Gastrocnemius medialis (tissue), 4 donors: Measurements from ENCODE around the gene TUBB. TPM values are rescaled to one million over a fixed set of nuclear protein-coding genes. Genes with fewer than 3 reads are reported as not detected.

Source experiments
- ATAC-seq, 2 donors: fragments of 150-250 bp; one replicate each; pipeline ENCODE4 v1.9.1; 2016
- DNase-seq, 2 donors: peaks; one replicate each; pipeline ENCODE4 v3.0.0-alpha.2; 2019
- H3K27ac ChIP-seq, 4 donors: fragments of 200-600 bp; sonication (generic); 1 replicate in 1 of 4; 2 replicates in 3 of 4; pipeline ENCODE4 v1.5.1; 2016 to 2018; ENCODE audit warnings: mild to moderate bottlenecking in 2 of 4, moderate library complexity in 1 of 4
- H3K27me3 ChIP-seq, 3 donors: fragments of 200-600 bp; sonication (generic) in 2 of 3; 1 replicate in 1 of 3; 2 replicates in 2 of 3; pipeline versions ENCODE4 v1.5.1 to v1.6.0; 2016 to 2019; ENCODE audit warnings: mild to moderate bottlenecking in 1 of 3, moderate library complexity in 1 of 3
- H3K36me3 ChIP-seq, 2 donors: fragments of 200-600 bp; sonication (generic) in 1 of 2; one replicate each; pipeline ENCODE4 v1.5.1; 2017 to 2018
- H3K4me1 ChIP-seq, 2 donors: fragments of 200-600 bp; sonication (generic) in 1 of 2; one replicate each; pipeline ENCODE4 v1.5.1; 2016 to 2017; ENCODE audit warnings: mild to moderate bottlenecking in 2 of 2
- H3K4me3 ChIP-seq, 4 donors: fragments of 200-600 bp; sonication (generic) in 3 of 4; 1 replicate in 1 of 4; 2 replicates in 3 of 4; pipeline ENCODE4 v1.5.1; 2016 to 2019; ENCODE audit warnings: mild to moderate bottlenecking in 2 of 4
- H3K9me3 ChIP-seq, 3 donors: fragments of 200-600 bp; sonication (generic) in 2 of 3; 1 replicate in 1 of 3; 2 replicates in 2 of 3; pipeline ENCODE4 v1.5.1; 2016 to 2019
- POLR2A ChIP-seq, 2 donors: fragments of 450-650 bp; IDR thresholded peaks; one replicate each; pipeline ENCODE4 v1.6.1; 2017; ENCODE audit warnings: antibody characterized with exemption in 2 of 2, mild to moderate bottlenecking in 2 of 2, moderate library complexity in 2 of 2
- in situ Hi-C, 4 donors: fragments of 200-750 bp; cut with MboI; loops; one replicate each; pipeline versions ENCODE4 v1.15.0 to v1.8.0; 2017; ENCODE audit warnings: low sequenced_read_pairs in 4 of 4
- intact Hi-C: fragments of 100-400 bp; cut with DNase I; formaldehyde crosslinking; loops from one replicate; pipeline ENCODE4 v1.15.1; 2023; ENCODE audit warnings: low total_unique reads
- total RNA-seq, 4 donors: library from RNA; depleted of rRNA; stranded (reverse); fragments of >200 nt; gene quantifications; one replicate each; pipeline versions ENCODE4 v1.1.0 to v1.2.3, GENCODE V29; 2016
- TF ChIP-seq, protein P1 (sequence below), 5 experiments: fragments of 450-650 bp in 3 of 5; fragments of 200-600 bp in 2 of 5; sonication (generic) in 2 of 5; IDR thresholded peaks in 4 of 5; conservative IDR thresholded peaks in 1 of 5; 1 replicate in 4 of 5; 2 replicates in 1 of 5; pipeline ENCODE4 v1.5.1; 2016 to 2019; ENCODE audit warnings: antibody characterized with exemption in 5 of 5, mild to moderate bottlenecking in 3 of 5, moderate library complexity in 3 of 5

TUBB gene
- total RNA-seq, 4 donors from 2014 or later, result 79.7 to 294 (median 193) TPM

DNA sequence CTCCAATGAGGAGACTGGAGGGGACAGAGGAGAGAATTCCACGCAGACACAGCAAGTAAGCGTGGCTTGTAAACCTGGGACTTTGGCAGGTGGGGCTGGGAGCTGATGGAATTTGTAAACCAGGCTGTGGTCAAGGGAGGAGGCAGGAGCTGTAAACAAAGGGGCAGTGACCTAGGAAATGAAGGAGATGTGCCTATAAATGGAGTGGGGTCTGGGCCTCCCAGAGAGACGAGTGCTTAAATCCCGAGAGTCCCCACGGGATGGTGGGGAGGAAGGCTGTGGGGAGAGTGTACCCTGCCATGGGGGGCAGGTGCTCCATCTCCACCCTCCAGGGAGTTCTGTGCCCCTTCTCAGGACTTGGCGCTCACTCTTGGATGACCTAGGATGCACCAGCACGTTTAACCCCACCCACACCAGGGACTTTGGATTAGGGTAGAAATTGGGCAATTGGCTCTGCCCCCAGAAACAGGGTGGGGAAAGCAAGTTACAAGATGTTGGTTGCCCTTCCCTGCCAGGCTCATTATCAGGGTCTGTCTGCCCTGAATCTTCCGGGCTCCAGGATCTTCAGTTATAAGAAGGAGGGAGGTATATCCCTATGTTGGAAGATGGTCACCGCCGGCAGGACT is 43.4 kb upstream of the TUBB start:
- Histone ChIP-seq H3K4me3 (no peak overlapping the region), H3K36me3 (peaks cover 0 to 28% of the 10 kb centered on the region in 2 donors), H3K9me3 (no peaks in the 10 kb centered on the region), H3K27me3 (no peaks in the 10 kb centered on the region), H3K27ac (no peak overlapping the region), H3K4me1 (peaks cover 22% of the 10 kb centered on the region in 2 donors)
- TF ChIP-seq, protein P1, sequence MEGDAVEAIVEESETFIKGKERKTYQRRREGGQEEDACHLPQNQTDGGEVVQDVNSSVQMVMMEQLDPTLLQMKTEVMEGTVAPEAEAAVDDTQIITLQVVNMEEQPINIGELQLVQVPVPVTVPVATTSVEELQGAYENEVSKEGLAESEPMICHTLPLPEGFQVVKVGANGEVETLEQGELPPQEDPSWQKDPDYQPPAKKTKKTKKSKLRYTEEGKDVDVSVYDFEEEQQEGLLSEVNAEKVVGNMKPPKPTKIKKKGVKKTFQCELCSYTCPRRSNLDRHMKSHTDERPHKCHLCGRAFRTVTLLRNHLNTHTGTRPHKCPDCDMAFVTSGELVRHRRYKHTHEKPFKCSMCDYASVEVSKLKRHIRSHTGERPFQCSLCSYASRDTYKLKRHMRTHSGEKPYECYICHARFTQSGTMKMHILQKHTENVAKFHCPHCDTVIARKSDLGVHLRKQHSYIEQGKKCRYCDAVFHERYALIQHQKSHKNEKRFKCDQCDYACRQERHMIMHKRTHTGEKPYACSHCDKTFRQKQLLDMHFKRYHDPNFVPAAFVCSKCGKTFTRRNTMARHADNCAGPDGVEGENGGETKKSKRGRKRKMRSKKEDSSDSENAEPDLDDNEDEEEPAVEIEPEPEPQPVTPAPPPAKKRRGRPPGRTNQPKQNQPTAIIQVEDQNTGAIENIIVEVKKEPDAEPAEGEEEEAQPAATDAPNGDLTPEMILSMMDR (IDR thresholded peaks at IDR 0.05 in 4 of 5, conservative IDR thresholded peaks at IDR 0.05 in 1 of 5), result no peak
- TF ChIP-seq POLR2A (IDR thresholded peaks at IDR 0.05), result no peak
- intact Hi-C loops, result loop anchor here (5.0 kb wide), 1 partner anchor 411 kb away; no protein-coding TSS in a partner anchor
- in situ Hi-C loops, result loop anchor here in 1 of 4 donors (5.0 kb wide), 1 partner anchor 46 kb away; the partner anchor contains the start of gene TUBB
- ATAC-seq, result no peak
- DNase-seq, result no peak

DNA sequence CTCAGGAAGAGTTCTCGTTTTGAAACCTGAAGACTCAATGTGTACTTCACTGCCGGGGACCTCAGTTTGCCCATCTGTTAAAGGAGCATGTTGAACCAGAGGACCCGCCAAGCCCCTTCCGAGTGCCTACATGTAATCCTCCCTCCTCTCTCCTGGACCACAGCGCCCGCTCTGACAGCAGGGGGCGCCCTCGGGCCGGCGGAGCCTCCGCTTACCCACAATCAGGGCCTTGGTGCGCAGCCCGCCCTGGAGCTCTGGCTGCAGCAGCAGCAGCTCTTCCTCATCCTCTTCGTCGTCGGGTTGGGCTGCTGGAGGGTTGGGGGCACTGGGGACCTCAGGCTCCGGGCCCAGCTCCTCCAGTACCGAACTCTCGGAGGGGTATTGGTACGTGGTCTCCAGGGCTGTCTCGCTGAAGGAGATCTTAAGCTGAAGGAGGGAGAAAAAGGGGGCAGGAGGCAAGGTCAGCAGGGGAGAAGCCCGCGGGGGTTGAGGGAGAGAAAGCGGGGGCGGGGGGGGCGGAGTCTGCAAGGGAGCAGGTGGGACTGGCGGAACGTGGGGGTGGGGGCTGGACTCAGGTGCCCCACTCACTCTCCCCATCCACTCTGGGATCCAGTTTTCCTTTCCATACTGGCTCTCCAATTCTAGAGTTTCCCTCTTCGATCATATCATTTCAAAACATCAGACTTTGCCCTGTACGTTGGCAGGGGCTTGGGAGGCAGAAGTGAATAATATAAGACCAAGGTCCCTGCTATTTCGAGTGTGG is 41.0 kb upstream of the TUBB start:
- Histone ChIP-seq H3K27me3 (no peaks in the 10 kb centered on the region), H3K4me1 (peaks cover 15 to 18% of the 10 kb centered on the region in 2 donors), H3K4me3 (peak overlapping the region in 1 of 4 donors; percentile 7), H3K27ac (peak overlapping the region in 3 of 4 donors; percentile 25 to 51 (median 38)), H3K36me3 (peaks cover 0 to 28% of the 10 kb centered on the region in 2 donors), H3K9me3 (no peaks in the 10 kb centered on the region)
- in situ Hi-C loops (loop anchor here in 1 of 4 donors (5.0 kb wide), 1 partner anchor 43 kb away; the partner anchor contains the start of gene TUBB), intact Hi-C loops (loop anchor here (1.0 to 5.0 kb wide), 2 partner anchors 43 to 408 kb away; no protein-coding TSS in a partner anchor)
- ATAC-seq (peak; percentile 76 to 83), DNase-seq (peak; percentile 68 to 79)
- TF ChIP-seq, protein P1 (IDR thresholded peaks at IDR 0.05 in 4 of 5, conservative IDR thresholded peaks at IDR 0.05 in 1 of 5), result peak; percentile 94 to 98 (median 98)
- no peak for TF ChIP-seq POLR2A (IDR thresholded peaks at IDR 0.05)

DNA sequence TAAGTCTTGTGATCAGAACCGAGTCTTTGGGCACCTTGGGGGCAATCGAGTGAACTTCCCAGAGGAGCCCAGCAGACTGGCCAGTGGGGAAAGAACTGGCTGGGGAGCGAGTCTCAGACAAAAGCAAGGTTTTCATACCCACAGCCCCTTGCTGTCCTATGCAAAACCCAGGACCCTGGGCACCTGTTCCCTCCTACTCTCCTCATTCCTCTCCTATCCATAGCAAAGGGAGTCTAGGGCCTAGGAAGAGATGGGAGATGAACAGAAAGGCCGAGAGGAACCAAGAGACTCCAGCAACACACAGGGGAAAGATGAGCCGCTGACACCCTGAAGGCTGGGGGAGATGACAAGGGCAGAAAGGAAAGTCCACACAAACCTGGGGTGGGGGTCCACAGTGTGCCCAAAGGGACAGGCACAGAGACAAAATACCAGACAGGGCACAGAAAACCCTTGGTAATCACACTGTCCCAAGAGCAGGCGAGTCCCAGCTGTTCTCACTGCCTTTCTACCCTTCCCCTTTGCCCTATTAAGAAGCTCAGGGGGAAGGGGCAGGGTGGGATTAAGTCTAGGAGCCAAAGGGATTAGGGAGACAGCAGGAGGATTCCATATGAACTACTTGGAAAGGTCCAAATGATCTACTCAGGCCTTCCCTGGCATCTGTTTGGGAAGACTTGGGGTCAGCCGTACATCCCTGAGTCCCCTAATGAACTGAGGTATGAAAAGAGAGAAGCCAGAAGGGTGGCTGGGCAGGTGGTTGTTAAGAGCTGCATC is 40.2 kb upstream of the TUBB start:
- peaks cover 0 to 28% of the 10 kb centered on the region in 2 donors for H3K36me3 ChIP-seq
- in situ Hi-C loops (loop anchor here (5.0 to 10.0 kb wide), 2 partner anchors 42 to 145 kb away; partner anchors contain the start of gene TUBB (in 4 of the 4)), intact Hi-C loops (loop anchor here (1.0 to 5.0 kb wide), 2 partner anchors 42 to 407 kb away; no protein-coding TSS in a partner anchor)
- ATAC-seq, result no peak
- H3K27me3 ChIP-seq, result no peaks in the 10 kb centered on the region
- peak overlapping the region in 3 of 4 donors; percentile 25 to 51 (median 32) for H3K27ac ChIP-seq
- TF ChIP-seq, protein P1 (IDR thresholded peaks at IDR 0.05 in 4 of 5, conservative IDR thresholded peaks at IDR 0.05 in 1 of 5), result no peak
- no peak for TF ChIP-seq POLR2A (IDR thresholded peaks at IDR 0.05)
- no peaks in the 10 kb centered on the region for H3K9me3 ChIP-seq
- no peak for DNase-seq
- H3K4me3 ChIP-seq, result peak overlapping the region in 1 of 4 donors; percentile 7
- H3K4me1 ChIP-seq, result peaks cover 15 to 18% of the 10 kb centered on the region in 2 donors

DNA sequence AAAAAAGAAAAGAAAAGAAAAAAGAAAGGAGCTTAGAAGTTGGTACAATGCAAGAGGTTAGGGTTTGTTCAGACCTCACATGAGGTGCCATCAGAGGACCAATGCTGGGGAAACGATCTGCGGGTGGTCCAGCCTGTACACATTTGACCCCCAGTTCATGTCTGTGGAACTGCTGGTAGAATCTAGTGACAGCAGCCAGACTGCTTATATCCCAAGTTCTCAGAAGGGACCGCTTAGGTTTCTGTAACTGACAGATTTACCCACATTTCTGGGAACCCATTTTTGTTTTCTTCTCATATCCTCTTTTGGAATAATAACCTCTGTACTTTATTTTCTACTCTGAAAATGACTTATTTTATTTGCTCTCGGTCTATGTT is 38.4 kb upstream of the TUBB start:
- in situ Hi-C loops, result loop anchor here in 3 of 4 donors (5.0 to 10.0 kb wide), 2 partner anchors 41 to 143 kb away; partner anchors contain the start of gene TUBB (in 3 of the 3)
- DNase-seq (no peak), ATAC-seq (no peak)
- Histone ChIP-seq H3K4me1 (peaks cover 23 to 24% of the 10 kb centered on the region in 2 donors), H3K27ac (peak overlapping the region; percentile 93 to 99 (median 97)), H3K9me3 (no peaks in the 10 kb centered on the region), H3K27me3 (peaks cover 0 to 2% (median 0%) of the 10 kb centered on the region in 3 donors), H3K4me3 (peak overlapping the region in 2 of 4 donors; percentile 67 to 96), H3K36me3 (peaks cover 0 to 25% of the 10 kb centered on the region in 2 donors)
- TF ChIP-seq, protein P1 (IDR thresholded peaks at IDR 0.05 in 4 of 5, conservative IDR thresholded peaks at IDR 0.05 in 1 of 5), result no peak
- TF ChIP-seq POLR2A (IDR thresholded peaks at IDR 0.05), result no peak
- intact Hi-C loops, result no loop called here
